Esophagus muscularis mucosa (tissue), 4 donors: ENCODE data around the gene SCFD2. TPM values are rescaled to one million over a fixed set of nuclear protein-coding genes. Genes with fewer than 3 reads are reported as not detected.
"Not testable (repeated sequence)": the region's sequence is repeated elsewhere in the genome, so short reads cannot be mapped to it uniquely, and the experiment has no call there.

Experiments
- DNase-seq: peaks from one replicate; pipeline ENCODE4 v3.0.0-alpha.2; 2017; ENCODE audit errors: extremely low spot score
- H3K27ac ChIP-seq, 4 donors: fragments of 200-600 bp; sonication (generic); replicated peaks in 1 of 4; 1 replicate in 3 of 4; 2 replicates in 1 of 4; pipeline ENCODE4 v1.5.1; 2016 to 2019; ENCODE audit warnings: mild to moderate bottlenecking in 1 of 4
- H3K27me3 ChIP-seq, 4 donors: fragments of 200-600 bp; sonication (generic); one replicate each; pipeline versions ENCODE4 v1.5.1 to v1.6.0; 2016 to 2019
- H3K36me3 ChIP-seq, 4 donors: fragments of 200-600 bp; sonication (generic); one replicate each; pipeline ENCODE4 v1.5.1; 2016 to 2019
- H3K4me1 ChIP-seq, 4 donors: fragments of 200-600 bp; sonication (generic); one replicate each; pipeline ENCODE4 v1.5.1; 2016 to 2019
- H3K4me3 ChIP-seq, 4 donors: fragments of 200-600 bp; sonication (generic); 1 replicate in 2 of 4; 2 replicates in 2 of 4; pipeline ENCODE4 v1.5.1; 2016 to 2019; ENCODE audit warnings: mild to moderate bottlenecking in 4 of 4, moderate library complexity in 1 of 4
- H3K9me3 ChIP-seq, 4 donors: fragments of 200-600 bp; sonication (generic); 1 replicate in 3 of 4; 2 replicates in 1 of 4; pipeline ENCODE4 v1.5.1; 2016 to 2019
- CTCF ChIP-seq, 3 experiments: fragments of 200-600 bp in 2 of 3; fragments of 450-650 bp in 1 of 3; sonication (generic) in 2 of 3; IDR thresholded peaks; one replicate each; pipeline ENCODE4 v1.5.1; 2017 to 2019; ENCODE audit warnings: antibody characterized with exemption in 3 of 3, mild to moderate bottlenecking in 2 of 3, moderate library complexity in 1 of 3
- EP300 ChIP-seq: sonication (generic); formaldehyde crosslinking; IDR thresholded peaks from one replicate; pipeline ENCODE4 v1.6.1; 2017; ENCODE audit warnings: antibody characterized with exemption
- POLR2A ChIP-seq: fragments of 450-650 bp; IDR thresholded peaks from one replicate; pipeline ENCODE4 v1.6.1; 2017; ENCODE audit warnings: antibody characterized with exemption, moderate library complexity, mild to moderate bottlenecking, low read depth
- POLR2AphosphoS5 ChIP-seq, 2 donors: sonication (generic); formaldehyde crosslinking; IDR thresholded peaks; one replicate each; pipeline ENCODE4 v1.6.1; 2017; ENCODE audit warnings: antibody characterized with exemption in 2 of 2
- WGBS: methylation state at CpG from one replicate; pipeline ENCODE4 v1.1.5; 2018; 5-methylcytosine and 5-hydroxymethylcytosine counted together
- intact Hi-C: fragments of 100-400 bp; cut with DNase I; formaldehyde crosslinking; loops from one replicate; pipeline ENCODE4 v1.15.1; 2023
- total RNA-seq, 4 donors: library from RNA; depleted of rRNA; stranded (reverse); fragments of >200 nt; gene quantifications; one replicate each; pipeline versions ENCODE4 v1.1.0 to v1.2.1, GENCODE V29; 2016

SCFD2 gene
- total RNA-seq, 4 donors from 2014 or later: 10.0 to 15.7 (median 12.7) TPM

DNA sequence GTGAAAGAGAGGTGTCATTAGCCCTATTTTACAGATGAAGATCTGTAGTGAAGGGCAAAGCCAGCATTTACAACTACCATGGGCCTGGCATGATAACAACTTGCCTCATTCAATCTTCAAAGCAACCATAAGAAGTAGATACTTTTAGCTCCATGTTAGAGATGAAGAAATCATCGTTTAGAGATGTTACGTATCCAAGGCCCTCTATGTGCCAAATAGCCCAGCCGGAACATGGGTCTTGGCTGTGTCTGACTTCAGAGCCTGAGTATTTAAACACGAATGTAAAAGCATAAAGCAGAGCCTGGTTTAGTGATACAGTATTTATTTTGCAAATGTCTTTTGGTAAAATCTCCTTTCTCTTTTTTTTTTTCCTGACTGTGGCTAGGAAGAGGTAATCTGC is 306.6 kb downstream of the SCFD2 start:
- TF ChIP-seq EP300: no peak
- TF ChIP-seq POLR2A: no peak
- no peak for TF ChIP-seq POLR2AphosphoS5 (IDR thresholded peaks at IDR 0.05)
- no peak for TF ChIP-seq CTCF (IDR thresholded peaks at IDR 0.05)
- H3K27ac ChIP-seq: no peak overlapping the region
- H3K4me1 ChIP-seq: peaks cover 0 to 7% (median 0%) of the 10 kb centered on the region in 4 donors
- H3K27me3 ChIP-seq: no peaks in the 10 kb centered on the region
- H3K9me3 ChIP-seq: no peaks in the 10 kb centered on the region
- intact Hi-C loops: no loop called here
- no peak overlapping the region for H3K4me3 ChIP-seq
- 69% methylated on average over 4 of the region's 4 CpGs for WGBS
- no peak for DNase-seq
- no peaks in the 10 kb centered on the region for H3K36me3 ChIP-seq

- no peak overlapping the region for H3K27ac ChIP-seq
- DNase-seq: no peak
- no peaks in the 10 kb centered on the region for H3K9me3 ChIP-seq
- intact Hi-C loops: no loop called here
- no peaks in the 10 kb centered on the region for H3K27me3 ChIP-seq
- WGBS: 84% methylated on average over 3 of the region's 3 CpGs
- H3K4me3 ChIP-seq: no peak overlapping the region
- H3K36me3 ChIP-seq: no peaks in the 10 kb centered on the region
- peaks cover 0 to 7% (median 0%) of the 10 kb centered on the region in 4 donors for H3K4me1 ChIP-seq
- TF ChIP-seq CTCF (IDR thresholded peaks at IDR 0.05) (no peak), POLR2A (no peak), POLR2AphosphoS5 (IDR thresholded peaks at IDR 0.05) (no peak), EP300 (no peak)
Observed at GRCh38 chr4:53057679-53058078, 308.2 kb downstream of the SCFD2 start.

DNA sequence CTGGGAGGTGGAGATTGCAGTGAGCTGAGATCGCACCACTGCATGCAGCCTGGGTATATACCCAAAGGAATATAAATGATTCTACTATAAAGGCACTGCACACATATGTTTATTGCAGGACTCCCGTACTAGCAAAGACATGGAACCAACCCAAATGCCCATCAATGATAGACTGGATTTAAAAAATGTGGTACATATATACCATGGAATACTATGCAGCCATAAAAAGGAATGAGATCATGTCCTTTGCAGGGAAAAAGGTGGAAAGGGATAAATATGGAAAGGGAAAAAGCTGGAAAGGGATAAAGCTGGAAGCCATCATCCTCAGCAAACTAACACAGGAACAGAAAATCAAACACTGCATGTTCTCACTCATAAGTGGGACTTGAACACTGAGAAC is 308.8 kb downstream of the SCFD2 start:
- intact Hi-C loops, H3K4me3 ChIP-seq, H3K27me3 ChIP-seq, H3K9me3 ChIP-seq, H3K27ac ChIP-seq, H3K36me3 ChIP-seq, DNase-seq, H3K4me1 ChIP-seq: not testable (repeated sequence)
- WGBS: 81% methylated on average over 2 of the region's 2 CpGs

- no peaks in the 10 kb centered on the region for H3K36me3 ChIP-seq
- H3K4me1 ChIP-seq: peaks cover 0 to 7% (median 0%) of the 10 kb centered on the region in 4 donors
- DNase-seq: no peak
- TF ChIP-seq POLR2A (no peak), CTCF (IDR thresholded peaks at IDR 0.05) (no peak), POLR2AphosphoS5 (IDR thresholded peaks at IDR 0.05) (no peak)
- no peak overlapping the region for H3K4me3 ChIP-seq
- no peaks in the 10 kb centered on the region for H3K27me3 ChIP-seq
- intact Hi-C loops: no loop called here
- no peak overlapping the region for H3K27ac ChIP-seq
- H3K9me3 ChIP-seq: no peaks in the 10 kb centered on the region
- WGBS: 84% methylated on average over 5 of the region's 5 CpGs
Observed at GRCh38 chr4:53055716-53056403, 310.0 kb downstream of the SCFD2 start.

- Histone ChIP-seq H3K36me3 (no peaks in the 10 kb centered on the region), H3K4me1 (peaks cover 0 to 7% (median 0%) of the 10 kb centered on the region in 4 donors), H3K27me3 (no peaks in the 10 kb centered on the region), H3K9me3 (no peaks in the 10 kb centered on the region), H3K27ac (no peak overlapping the region), H3K4me3 (no peak overlapping the region)
- DNase-seq: no peak
- 79% methylated on average over 2 of the region's 2 CpGs for WGBS
- TF ChIP-seq POLR2AphosphoS5 (IDR thresholded peaks at IDR 0.05) (no peak), CTCF (IDR thresholded peaks at IDR 0.05) (no peak), POLR2A (no peak), EP300 (no peak)
- intact Hi-C loops: no loop called here
Observed at GRCh38 chr4:53055274-53055673, 310.6 kb downstream of the SCFD2 start.
